ENCODE data around the gene TMEM132C. TPM values are rescaled to one million over a fixed set of nuclear protein-coding genes. Genes with fewer than 3 reads are reported as not detected.

The TMEM132C gene
- total and polyA plus RNA-seq, 2 of the 13 experiments (the other 11 are each of a cell fraction or from before 2014, with no cell fraction given): not detected

DNA sequence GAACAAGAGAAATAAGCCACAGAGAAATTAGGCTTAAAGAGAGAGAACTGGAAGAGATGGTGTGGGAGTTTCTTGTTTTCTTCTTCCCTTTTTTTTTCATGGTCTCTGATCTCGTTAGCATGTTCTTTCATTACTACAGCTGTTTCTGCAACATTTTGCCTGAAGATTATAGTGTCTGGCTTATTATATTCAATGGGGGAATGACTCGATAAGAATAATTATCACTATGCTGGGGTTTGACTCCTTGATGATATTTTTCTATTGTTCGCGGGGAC, 70.0 kb downstream of the TMEM132C start (continued):
- TF ChIP-seq, protein P1, sequence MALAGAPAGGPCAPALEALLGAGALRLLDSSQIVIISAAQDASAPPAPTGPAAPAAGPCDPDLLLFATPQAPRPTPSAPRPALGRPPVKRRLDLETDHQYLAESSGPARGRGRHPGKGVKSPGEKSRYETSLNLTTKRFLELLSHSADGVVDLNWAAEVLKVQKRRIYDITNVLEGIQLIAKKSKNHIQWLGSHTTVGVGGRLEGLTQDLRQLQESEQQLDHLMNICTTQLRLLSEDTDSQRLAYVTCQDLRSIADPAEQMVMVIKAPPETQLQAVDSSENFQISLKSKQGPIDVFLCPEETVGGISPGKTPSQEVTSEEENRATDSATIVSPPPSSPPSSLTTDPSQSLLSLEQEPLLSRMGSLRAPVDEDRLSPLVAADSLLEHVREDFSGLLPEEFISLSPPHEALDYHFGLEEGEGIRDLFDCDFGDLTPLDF (CRISPR knock-in tag; IDR thresholded peaks at IDR 0.05): no peak
- no peak for TF ChIP-seq DPF2 (CRISPR knock-in tag; IDR thresholded peaks at IDR 0.05; ENCODE audit: borderline replicate concordance, low read depth)

DNA sequence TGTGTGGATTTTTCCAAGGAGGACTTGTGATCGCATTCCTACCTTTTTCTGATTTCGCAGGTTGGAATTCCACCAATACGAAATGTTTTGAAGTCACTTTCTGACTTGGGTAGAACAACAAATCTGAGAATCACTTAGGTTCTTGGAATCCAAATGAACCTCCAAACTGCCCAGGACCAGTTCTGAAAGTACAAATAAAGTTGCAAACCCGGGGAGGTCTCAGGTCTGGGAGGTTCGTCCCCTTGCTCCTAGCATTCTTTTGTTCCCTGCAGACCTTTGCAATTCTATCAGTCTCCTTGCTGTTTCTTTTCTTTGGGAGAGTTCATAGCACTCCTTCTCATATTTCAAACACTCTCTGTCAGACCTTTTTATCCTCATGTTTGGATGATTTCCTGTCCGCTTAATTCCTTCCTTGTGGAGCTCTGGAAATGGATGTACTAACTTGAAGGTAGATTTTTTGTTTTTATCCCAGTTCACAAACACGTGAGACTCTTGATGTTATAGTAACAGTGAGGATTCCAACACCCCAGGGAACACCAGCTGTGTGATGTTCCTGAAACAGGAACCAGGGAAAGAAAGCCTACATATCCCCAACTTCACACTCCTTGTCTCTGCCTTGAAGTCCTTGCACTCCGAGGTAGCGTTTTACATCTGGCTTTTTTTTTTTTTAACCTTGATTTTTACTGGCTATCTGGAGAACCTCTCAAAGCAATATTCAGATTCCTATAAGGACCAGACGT, 70.6 kb downstream of the TMEM132C start:
- WGBS (ENCODE audit: low lambda C conversion rate): 10% methylated on average over 10 of the region's 10 CpGs
- no TSS peak for BruUV-seq (replicated peaks)
- in situ Hi-C loops (cut with HindIII; ENCODE audit: extremely low pct_ligation_motif_present, low pct_unique_long_range_greater_than_20kb): no loop called here

DNA sequence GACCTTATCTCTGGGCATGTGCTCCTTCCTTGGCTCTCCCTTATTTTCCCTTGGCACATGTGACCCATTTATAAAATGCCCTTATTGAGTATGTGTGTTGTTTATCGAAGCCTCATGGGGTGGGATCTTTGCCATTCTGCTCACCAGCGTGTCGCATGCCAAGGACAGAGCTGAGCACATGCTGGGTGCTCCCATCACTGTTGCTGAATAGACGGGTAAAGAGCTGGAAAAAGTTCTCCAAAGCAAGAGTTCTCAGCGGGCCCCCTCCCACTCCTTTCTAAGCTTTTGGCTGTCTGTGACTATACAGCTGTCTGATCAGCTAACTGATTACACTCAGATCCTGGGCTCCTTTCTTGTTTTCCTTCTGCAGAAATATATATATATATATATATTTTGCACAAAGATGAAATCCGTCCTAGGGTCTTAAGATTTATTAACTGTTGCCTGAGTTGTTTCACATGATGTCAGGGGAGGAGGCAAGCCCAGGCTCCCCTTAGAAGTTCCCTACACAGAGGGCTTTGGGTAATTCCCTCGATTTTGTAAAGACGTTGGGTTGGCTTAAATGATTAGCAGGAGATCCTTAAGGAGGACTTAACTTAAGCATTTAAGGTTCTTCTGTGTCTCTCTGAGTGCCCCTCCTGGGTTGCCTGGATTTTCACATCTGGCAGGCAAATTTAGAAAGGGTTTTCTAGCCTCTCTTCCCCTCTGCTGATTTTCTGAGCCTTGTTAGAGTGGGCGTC, 71.6 kb downstream of the TMEM132C start:
- Histone ChIP-seq H3K9ac (ENCODE audit: insufficient read depth, low read depth, low read length) (no peak overlapping the region), H3K4me2 (ENCODE audit: low read depth, low read length) (no peak overlapping the region), H3K4me1 (ENCODE audit: insufficient read depth, low read length) (no peaks in the 10 kb centered on the region), H3K27ac (ENCODE audit: extremely low read length, insufficient read depth, low read length) (no peak overlapping the region), H3K36me3 (replicated peaks in 1 of 2; ENCODE audit: control insufficient read depth in 1 of 2, insufficient read depth in 2 of 2, low read length in 2 of 2) (no peaks in the 10 kb centered on the region), H3K4me3 (replicated peaks in 1 of 3; ENCODE audit: insufficient read depth in 1 of 3, low read depth in 2 of 3, low read length in 3 of 3) (no peak overlapping the region), H3K79me2 (ENCODE audit: insufficient read depth, low read length) (no peaks in the 10 kb centered on the region), H2AFZ (ENCODE audit: low read length) (no peak overlapping the region), H3K9me3 (ENCODE audit: low read length) (peaks cover 2% of the 10 kb centered on the region; the same call in 1 of the 2 replicates), H4K20me1 (ENCODE audit: insufficient read depth, low read length) (no peaks in the 10 kb centered on the region), H3K27me3 (ENCODE audit: control insufficient read depth in 1 of 2, insufficient read depth in 2 of 2, low read length in 2 of 2) (no peaks in the 10 kb centered on the region)
- ATAC-seq (no peak), DNase-seq (ENCODE audit: low spot score) (no peak), FAIRE-seq (no peak)
- ChIA-PET POLR2A (no interaction called here), CTCF (ENCODE audit: low intra/inter-chr PET ratio, low total read pairs) (no interaction called here)
- TF ChIP-seq ZNF816 (CRISPR knock-in tag; IDR thresholded peaks at IDR 0.05; ENCODE audit: borderline replicate concordance) (no peak), TCF12 (IDR thresholded peaks at IDR 0.05) (no peak), TCF12 (CRISPR knock-in tag; IDR thresholded peaks at IDR 0.05) (no peak)
- TF ChIP-seq, protein P2, sequence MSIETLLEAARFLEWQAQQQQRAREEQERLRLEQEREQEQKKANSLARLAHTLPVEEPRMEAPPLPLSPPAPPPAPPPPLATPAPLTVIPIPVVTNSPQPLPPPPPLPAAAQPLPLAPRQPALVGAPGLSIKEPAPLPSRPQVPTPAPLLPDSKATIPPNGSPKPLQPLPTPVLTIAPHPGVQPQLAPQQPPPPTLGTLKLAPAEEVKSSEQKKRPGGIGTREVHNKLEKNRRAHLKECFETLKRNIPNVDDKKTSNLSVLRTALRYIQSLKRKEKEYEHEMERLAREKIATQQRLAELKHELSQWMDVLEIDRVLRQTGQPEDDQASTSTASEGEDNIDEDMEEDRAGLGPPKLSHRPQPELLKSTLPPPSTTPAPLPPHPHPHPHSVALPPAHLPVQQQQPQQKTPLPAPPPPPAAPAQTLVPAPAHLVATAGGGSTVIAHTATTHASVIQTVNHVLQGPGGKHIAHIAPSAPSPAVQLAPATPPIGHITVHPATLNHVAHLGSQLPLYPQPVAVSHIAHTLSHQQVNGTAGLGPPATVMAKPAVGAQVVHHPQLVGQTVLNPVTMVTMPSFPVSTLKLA (IDR thresholded peaks at IDR 0.05): peak; percentile 56
- in situ Hi-C loops (cut with HindIII; ENCODE audit: extremely low pct_ligation_motif_present, low pct_unique_long_range_greater_than_20kb): no loop called here
- intact Hi-C loops (cut with micrococcal nuclease; ENCODE audit: unreplicated experiment): no loop called here
- 8% methylated on average over 9 of the region's 9 CpGs for WGBS (ENCODE audit: low lambda C conversion rate)
- BruUV-seq (replicated peaks): no TSS peak

More for the DNA sequence above, 70.6 kb downstream of the TMEM132C start:
- Histone ChIP-seq H3K4me1 (ENCODE audit: insufficient read depth, low read length) (no peaks in the 10 kb centered on the region), H3K9ac (ENCODE audit: insufficient read depth, low read depth, low read length) (no peak overlapping the region), H3K27ac (ENCODE audit: extremely low read length, insufficient read depth, low read length) (no peak overlapping the region), H2AFZ (ENCODE audit: low read length) (no peak overlapping the region), H3K27me3 (ENCODE audit: control insufficient read depth in 1 of 2, insufficient read depth in 2 of 2, low read length in 2 of 2) (no peaks in the 10 kb centered on the region), H3K79me2 (ENCODE audit: insufficient read depth, low read length) (no peaks in the 10 kb centered on the region), H3K36me3 (replicated peaks in 1 of 2; ENCODE audit: control insufficient read depth in 1 of 2, insufficient read depth in 2 of 2, low read length in 2 of 2) (no peaks in the 10 kb centered on the region), H3K4me3 (replicated peaks in 1 of 3; ENCODE audit: insufficient read depth in 1 of 3, low read depth in 2 of 3, low read length in 3 of 3) (no peak overlapping the region), H3K9me3 (ENCODE audit: low read length) (peaks cover 10% of the 10 kb centered on the region; the same call in 1 of the 2 replicates), H4K20me1 (ENCODE audit: insufficient read depth, low read length) (no peaks in the 10 kb centered on the region), H3K4me2 (ENCODE audit: low read depth, low read length) (no peak overlapping the region)
- ATAC-seq (no peak), DNase-seq (ENCODE audit: low spot score) (no peak), FAIRE-seq (no peak)
- ChIA-PET POLR2A (no interaction called here), CTCF (ENCODE audit: low intra/inter-chr PET ratio, low total read pairs) (no interaction called here)
- no peak for TF ChIP-seq ZC3H4 (CRISPR knock-in tag; IDR thresholded peaks at IDR 0.05; ENCODE audit: borderline replicate concordance)
- TF ChIP-seq THAP11 (CRISPR knock-in tag; IDR thresholded peaks at IDR 0.05): no peak
- intact Hi-C loops (cut with micrococcal nuclease; ENCODE audit: unreplicated experiment): no loop called here
